GM18511 (cell line): ENCODE results near the gene RIMS1.
"Not testable (repeated sequence)": the region's sequence is repeated elsewhere in the genome, so short reads cannot be mapped to it uniquely, and the experiment has no call there.

Source experiments
- ATAC-seq: cut with Tn5 transposase; IDR thresholded peaks from one replicate; pipeline ENCODE4 v1.9.1; 2021; ENCODE audit warnings: mild to moderate bottlenecking, moderate library complexity; ENCODE audit not compliant: unreplicated experiment

The RIMS1 gene

DNA sequence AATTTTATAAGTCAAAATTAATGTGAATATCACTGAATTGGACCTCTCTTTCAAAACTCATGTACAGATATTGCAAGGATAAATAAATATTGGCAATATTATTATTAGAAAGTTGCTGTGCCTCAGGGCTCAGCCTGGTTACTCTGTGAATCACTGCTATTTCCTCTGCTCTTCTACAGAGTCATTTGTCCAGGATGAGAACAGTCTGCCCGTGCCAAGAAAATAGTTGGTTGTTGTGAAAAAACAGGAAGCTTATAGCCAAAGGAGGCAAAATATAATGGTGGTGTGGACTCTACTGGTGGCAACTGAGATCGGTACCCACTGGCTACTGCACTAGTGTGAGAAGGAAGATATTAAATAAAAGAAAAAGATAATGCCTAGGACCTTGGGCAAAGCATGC, 93.6 kb downstream of the RIMS1 start:
- no peak for ATAC-seq

DNA sequence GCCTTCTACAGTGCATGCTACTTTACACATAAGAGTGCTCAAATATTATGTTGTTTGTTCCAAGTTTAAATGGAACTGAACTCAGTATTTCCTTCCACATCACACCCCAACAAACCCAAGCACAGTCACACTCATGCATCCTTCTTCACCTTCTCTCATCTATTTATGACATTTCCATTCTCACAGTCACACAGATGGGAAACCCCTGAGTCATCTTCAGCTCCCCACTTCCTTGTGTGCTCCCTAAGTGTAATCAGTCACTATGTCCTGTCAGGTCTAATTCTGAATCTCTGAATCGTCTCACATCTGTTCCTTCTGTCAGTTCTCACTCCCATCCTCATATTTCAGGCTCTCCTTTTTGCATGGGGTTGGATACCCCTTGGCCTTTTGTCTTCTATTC, 96.0 kb downstream of the RIMS1 start:
- peak; percentile 92 for ATAC-seq

DNA sequence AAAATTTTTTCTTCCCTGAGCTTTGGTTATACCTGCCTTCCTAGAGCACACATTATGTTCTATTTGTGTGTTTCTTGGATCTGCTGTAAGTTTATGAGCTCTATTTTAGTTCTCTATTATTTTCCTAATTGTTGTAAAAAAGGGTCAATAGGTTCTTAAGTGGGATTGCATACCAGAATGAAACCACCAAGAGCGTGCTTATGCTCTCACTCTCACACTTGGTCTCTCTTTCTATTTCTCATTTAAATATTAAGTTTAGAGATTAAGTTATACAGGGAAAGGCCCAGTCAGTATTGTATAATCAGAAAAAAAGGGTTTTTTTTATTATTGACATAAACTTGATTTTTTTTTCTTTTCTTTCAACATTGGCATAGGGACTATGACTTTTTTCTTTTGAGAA, 96.8 kb downstream of the RIMS1 start:
- peak; percentile 43 for ATAC-seq

DNA sequence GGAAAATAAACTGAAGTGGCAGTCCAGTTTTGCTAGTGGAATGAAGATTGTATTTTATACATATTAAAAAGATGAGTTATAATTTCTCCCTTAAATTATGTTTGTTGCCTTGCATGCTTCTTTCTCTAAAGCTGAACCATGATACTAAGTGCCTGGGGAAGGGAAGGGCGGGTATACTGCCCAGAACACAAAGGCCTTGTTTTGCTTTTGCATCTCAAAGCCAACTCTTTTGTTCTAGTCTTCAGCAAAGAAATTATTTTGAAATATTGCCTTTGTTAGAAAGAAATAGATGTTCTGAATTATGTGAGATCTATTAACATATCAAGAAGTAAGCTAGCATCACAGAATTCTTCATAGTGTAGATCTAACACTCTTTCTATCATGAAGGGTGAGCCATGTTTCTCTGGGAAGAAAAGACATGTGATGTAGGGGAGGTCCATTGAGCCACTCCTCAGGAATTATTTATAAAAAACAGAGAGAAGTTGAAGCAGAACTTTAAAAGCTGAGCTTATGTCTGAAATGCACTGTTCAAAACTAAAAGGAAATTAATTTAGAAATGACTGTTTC, 108.4 kb downstream of the RIMS1 start:
- ATAC-seq: no peak

DNA sequence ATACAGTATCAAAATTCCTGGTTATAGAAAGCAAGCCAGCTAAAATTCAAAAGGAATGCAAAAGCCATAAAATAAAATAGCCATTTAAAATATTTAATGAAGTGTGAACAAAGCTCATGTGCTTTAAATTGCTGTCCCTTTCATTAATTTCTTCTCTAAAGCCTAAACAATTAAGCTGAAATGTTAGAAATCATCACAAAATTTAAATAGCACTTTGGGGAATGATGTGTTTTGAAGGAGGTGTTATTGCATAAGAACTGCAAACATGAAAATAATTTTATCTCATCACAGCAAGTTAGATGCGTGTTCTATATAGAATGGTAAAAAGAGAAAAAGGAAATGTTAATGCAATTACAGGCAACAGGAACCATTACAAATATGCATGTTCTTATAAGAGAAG, 111.0 kb downstream of the RIMS1 start:
- no peak for ATAC-seq

DNA sequence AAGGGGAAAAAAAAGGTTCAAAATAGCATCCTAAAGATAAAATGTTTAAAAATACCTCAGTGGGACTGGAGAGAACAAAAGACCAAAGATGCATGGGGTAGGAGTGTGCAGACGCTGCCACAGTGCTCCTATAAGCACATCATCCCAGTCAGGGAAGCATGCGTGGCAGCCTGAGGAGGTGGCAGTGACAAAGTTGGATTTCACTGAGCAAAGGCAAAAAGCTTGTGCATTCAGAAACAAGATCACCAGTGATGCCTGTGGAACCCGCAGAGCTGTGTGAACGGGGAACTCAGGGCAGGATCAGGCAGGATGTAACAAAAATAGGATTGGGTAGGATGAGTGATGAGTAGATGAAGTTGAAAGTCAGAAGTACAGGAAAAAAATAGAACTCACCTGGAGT, 116.1 kb downstream of the RIMS1 start:
- no peak for ATAC-seq

DNA sequence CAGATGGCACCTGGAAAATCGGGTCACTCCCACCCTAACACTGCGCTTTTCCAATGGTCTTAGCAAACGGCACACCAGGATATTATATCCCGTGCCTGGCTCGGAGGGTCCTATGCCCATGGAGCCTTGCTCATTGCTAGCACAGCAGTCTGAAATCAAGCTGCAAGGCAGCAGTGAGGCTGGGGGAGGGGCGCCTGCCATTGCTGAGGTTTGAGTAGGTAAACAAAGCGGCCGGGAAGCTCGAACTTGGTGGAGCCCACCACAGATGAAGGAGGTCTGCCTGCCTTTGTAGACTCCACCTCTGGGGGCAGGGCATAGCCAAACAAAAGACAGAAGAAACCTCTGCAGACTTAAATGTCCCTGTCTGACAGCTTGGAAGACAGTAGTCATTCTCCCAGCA, 120.2 kb downstream of the RIMS1 start:
- ATAC-seq: not testable (repeated sequence)

DNA sequence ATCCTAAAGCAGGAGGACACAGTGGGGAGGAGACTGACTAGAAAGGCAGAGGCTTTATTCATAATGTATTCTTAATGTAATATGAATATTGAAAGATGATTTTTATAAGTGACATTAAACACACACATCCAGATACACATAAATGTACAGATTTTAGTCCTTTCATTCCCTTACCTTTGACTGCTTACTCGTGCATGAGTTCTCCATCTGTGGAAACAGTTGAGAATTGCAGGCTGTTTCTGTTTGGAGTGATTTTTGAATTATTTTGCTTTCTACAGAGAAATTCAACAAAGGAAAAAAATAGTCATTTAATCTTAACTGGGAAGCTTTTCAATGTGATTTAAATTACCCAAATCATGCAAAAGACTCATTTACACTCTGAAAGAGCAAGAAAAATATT, 136.5 kb downstream of the RIMS1 start:
- ATAC-seq: no peak

DNA sequence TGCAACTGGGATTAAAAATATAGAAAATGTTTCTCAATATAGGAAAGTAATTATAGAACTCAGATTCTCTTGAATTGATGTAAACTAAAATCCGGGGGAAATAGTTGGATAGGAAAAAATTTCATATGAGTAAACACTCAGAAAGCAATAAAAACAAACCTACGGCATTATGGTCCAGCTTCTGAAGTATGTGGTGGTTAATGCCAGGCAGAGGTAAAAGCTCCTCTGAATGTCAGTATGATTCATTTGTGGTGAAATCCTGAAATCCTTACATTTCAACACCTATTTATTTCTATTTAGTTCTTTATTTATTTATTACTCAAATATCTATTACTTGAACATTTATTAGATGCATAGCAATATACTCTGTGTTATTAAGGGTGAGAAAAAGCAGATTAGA, 145.1 kb downstream of the RIMS1 start:
- ATAC-seq: no peak

DNA sequence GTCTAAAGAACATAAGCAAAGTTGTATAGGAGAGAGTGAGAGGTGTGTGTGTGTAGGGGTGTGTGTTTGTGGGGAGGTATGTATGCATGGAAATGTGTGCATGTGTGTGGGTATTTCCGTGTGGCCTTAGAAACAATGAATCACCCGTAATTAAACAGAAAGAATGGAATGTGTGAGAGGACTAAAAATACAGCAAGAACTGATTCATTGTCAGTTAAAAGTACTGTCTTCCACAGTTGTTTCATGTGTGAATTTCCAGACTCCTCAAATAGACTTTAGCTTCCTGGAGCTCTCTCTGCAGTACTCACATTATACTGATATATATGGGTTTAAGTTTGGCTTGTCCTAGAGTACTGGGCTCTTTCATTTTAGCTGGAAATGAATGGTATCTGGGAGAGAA, 145.7 kb downstream of the RIMS1 start:
- no peak for ATAC-seq

DNA sequence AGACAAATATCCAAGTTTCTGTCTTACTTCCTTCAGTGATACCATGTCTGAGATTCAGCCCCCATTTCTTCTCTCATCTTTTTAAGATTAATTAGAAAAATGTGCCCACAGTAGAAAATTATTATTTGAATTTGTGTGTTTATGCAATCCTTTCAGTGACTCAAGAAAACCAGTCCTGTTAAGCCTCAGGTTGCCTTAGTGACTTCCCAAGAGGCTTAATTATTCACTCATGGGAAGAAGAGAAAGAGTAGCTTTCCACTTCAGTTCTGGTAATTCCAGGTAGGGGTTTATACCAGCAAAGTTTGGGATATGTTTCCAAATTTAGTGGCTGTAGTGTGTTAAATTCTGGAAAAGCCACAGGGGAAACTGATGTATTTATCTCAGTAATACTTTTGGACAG, 149.1 kb downstream of the RIMS1 start:
- no peak for ATAC-seq

DNA sequence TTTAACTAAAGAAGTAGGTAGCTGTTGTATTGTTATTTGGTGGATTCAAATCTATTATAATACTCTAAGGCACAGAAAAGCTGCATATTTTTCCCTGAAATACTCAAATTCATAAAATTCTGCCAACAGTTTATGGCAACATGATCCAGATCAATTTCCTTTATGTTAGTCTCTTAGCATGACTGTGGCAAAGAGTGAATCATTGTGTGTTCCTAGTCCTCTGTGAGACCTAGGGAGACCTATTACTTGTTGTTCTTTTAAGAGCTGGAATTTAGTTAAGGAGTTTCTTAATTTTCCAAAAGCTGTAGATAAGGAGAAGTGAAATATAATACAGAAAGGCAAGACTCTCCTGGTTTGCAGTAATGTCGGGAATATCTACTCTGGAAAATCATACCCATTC, 149.6 kb downstream of the RIMS1 start:
- no peak for ATAC-seq

DNA sequence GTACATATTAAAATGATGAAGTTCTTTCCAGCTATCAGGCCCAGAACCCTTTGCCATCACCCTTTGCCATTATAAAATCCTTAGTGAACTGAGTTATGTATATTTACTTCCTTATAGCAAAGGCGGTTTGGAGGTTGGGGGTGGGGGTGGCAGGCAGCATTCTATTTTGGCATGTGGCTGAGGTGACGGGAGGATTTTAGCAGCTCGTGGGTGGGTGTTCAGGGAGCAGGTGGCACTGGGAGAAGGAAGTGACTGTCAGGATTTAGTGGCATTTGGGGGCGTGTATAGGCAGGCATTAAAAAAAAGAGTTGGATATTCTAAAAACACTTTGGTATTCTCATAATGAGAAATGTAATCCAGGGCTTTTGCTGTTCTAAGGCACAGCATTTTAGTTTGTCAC, 150.7 kb downstream of the RIMS1 start:
- no peak for ATAC-seq

DNA sequence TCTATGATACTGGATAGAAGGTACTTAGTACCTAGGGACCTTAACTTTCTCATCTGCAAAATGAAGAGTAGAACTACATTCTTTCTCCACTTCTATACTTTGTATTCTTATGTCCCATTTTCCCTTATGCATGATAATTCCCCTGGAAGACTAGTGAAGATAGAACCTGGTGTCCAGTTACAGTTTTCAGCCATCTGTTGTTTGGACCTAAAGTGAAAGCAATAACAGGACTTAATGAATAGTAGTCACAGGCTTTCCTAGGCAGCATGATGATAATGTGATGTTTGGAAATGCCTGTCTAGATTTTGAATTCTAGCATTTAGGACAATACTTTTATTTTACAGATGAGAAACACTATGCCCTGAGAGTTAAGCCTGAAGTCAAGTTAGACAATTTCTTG, 153.8 kb downstream of the RIMS1 start:
- ATAC-seq: no peak

DNA sequence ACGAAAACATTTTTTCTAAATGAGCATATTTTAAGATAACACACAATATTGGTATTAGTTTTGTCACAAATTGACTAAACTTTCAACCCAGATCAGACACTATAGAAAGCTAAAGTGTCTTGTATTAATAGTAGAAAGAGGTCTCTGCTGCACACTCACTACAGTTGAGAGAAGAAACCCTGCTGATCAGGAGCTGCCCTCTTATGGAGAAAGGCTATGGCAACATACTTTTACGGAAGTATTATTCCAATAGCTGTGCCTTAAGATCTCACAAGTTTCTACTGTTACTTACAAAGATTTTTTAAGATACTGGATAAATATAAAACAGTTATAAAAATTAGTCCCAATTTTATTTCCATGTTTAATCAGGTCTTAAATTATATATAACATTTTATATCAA, 155.7 kb downstream of the RIMS1 start:
- ATAC-seq: no peak

DNA sequence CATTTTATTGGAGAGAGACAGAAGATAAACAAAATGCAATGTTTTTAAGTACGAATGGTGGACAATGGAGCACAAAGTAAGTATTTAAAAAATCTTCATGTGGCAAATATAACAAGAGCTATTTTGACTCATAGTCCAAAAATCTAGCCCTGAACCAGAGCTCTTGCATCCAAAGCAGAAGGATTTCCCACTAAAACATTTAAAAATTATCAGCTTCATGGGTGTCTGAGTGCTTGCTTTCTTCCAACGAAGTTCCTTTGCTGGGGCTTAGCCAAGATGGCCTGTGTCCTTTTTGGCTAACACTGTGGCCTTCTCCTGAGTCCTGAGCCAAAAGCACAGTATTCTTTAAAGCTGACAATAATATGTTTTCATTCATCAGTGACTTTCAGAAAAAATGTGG, 161.7 kb downstream of the RIMS1 start:
- no peak for ATAC-seq

DNA sequence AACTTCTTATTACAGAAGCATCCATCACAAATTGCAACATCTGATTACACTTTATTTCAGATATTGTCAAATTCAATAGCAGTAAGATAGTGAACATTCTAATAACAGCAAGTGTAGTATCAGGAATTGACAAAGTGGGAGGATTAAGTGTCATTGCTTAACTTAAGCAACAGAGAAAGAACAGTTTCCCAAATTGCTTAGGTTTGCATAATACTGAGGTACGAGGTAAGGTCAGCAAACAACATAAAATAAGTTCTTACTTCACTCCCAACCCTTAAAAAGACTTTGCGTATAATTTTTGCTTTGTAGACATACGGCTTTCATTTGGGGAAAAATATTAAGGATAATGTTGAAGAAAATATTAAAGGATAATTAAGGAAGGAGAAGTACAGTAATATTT, 163.0 kb downstream of the RIMS1 start:
- ATAC-seq: no peak

DNA sequence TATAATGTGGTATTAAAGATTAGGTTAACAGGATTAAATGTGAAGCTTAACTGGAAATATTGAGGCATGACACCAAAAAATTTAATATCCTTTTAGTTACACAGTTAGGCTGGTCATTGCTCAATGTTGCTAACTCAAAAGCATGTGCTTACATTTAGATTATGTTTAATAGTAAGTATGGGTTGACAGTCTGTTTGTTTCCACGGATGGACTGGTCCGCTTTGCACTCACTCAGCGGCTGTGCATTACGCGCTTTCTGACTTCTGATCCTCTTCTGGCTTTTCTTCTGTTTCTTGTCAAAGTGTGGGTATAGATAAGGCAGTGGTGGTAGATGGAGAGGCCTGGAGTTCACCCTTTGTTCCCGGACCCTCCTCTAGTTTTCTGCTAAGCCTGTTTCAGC, 174.9 kb downstream of the RIMS1 start:
- ATAC-seq: no peak

DNA sequence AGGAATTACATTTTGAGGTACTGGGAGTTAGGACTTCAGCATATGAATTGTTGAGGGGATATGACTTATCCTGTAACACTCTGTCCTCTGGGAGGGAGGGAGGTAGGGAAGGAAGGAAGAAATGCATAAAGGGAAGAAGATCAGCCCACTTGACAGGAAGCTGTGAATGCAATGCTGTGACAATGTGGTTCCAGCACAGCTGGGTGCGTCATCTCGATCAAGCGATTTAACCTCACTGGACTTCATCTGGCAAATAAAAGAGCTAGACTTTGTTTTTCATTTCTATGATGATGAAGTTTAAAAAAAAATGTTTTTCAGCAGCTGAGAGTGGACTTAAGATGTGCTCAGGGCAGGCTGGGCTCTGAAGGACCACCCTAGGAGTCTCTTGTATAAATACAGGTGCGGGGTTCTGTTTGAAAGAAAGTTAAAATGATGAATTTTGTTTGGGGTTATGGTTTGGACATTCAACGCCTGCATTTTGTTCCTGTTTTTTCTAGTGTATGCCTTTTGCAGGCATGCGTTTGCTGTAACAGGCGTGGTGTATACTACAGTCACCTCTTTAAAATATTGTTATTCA, 178.1 kb downstream of the RIMS1 start:
- no peak for ATAC-seq

DNA sequence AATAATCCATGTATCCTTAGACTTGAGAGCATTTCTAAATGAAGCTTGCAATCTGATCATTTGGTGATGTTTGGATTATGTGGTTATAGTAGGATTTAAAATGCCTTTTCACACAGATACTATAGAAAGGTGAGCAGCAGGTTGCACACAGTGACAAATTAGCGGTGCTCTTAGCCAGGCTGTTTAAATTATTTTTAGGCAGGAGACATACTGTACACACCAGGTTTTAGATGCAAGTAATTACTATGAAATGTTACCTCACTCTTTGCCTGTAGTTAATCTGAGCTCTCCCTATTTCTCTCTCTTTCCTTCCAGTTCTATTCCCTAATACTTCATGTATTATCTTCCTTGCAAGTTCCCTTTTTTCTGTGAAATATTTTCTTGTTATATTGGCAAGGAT, 191.7 kb downstream of the RIMS1 start:
- ATAC-seq: no peak

DNA sequence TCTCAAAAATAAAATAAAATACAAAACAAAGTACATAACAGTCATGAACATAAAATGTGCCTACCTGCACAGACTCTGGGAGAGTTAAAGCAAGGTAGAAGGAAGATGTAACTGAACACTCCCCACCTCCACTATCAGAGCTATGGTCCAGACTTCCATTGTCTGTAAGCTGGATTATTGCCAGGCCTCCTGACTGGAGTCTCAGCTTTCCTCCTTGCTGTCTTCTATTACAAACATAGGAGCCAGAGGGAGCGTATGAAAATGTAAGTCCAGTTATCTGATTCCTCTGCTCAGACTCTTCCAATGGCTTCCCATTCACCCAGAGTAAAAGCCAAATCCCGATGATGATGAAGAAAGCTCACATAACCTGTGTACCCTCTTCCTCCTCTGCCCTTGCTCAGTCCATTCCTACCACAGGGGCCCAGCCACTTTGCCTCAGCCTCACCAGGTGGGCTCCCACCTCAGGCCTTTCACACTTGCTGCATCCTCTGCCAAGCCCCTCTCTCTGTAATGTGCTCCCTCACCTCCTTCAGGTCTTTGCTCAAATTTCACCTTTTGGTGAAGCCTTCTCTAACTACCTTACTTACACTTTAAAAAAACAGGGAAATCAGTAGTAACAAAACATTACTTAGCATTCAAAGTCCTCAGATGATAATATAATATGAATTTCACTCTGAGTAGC, 194.1 kb downstream of the RIMS1 start:
- ATAC-seq: no peak

DNA sequence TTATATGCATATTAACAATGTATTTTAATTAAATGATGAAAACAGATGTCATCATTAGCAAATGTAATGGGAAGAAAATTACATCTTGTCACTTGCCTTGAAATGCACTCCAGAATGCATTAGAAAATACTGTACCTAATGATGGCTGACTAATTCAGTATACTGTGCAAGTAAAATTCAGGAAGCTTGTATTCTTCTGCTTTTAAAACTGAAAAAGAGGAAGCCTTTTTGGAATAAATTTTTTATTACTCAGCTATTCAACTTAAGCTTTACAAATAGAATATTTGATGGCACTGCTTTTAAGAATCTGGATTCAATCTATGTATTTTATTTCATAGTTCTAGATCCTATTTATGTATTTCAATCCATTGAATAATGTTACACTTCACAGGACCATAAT, 195.5 kb downstream of the RIMS1 start:
- no peak for ATAC-seq

DNA sequence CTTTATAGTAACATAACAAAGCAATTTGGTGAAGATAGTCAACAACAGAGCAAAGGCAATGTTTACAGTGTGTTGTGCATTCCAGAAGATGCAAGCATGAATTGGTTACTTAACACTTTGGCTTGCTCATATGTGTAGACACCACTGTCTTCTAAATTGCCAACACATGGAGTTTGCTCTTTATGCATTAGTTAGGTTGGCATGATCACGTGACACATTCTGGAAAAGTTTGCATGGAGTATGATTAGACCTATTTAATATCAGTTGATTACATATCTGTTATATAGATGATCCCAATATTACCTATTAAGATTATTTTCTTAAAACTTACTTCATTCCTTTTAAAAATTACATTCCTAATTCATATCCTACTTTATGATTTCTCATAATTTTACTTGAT, 197.6 kb downstream of the RIMS1 start:
- ATAC-seq: no peak
